ENCODE data around the gene NTSR1.
A peak's percentile ranks its signal among the peaks of the same experiment; 100 is the strongest.

NTSR1 gene

DNA sequence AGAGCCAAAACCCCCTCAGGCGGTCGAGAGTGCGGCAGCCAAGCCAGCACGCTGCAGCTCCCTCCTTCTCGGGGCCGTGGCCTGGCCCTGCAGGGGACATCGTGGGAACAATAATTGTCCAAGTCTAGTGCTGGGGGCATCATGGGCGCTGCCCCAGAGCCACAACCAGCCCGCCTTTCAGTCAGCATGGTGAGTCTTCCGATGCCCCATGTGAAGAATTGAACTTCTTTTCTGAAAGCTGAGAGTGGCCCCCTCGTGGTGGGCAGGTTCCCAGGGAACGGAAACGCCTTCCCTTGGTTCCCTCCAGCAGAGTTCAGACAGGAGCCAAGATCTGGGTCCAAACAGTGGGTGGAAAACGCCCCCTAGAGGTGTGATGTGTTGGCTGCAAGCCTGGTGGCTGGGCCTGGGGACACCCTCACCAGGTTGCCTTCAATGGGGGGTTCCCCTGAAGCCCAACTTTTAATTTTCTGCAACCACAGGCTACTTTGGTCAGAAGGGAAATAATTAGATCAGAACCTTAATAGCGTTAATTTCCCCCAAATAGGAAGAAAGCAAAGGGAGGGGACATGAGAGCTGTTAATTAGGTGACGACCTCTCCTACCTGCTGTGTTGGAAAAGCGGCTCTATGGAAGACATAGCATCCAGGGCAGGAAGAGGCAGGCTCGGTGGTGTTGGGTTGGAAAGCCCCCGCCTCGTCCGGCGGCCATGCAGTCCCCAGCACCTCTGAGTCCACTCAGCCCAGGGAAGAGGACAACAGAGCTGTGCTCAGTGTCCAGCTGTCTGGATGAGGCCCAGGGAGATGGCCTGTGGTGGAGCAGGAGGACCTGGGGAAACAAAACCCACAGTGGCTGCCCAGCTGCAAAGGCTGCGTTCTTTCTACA is 82.9 kb downstream of the NTSR1 start:
- DNase-seq = peak; percentile 47

DNA sequence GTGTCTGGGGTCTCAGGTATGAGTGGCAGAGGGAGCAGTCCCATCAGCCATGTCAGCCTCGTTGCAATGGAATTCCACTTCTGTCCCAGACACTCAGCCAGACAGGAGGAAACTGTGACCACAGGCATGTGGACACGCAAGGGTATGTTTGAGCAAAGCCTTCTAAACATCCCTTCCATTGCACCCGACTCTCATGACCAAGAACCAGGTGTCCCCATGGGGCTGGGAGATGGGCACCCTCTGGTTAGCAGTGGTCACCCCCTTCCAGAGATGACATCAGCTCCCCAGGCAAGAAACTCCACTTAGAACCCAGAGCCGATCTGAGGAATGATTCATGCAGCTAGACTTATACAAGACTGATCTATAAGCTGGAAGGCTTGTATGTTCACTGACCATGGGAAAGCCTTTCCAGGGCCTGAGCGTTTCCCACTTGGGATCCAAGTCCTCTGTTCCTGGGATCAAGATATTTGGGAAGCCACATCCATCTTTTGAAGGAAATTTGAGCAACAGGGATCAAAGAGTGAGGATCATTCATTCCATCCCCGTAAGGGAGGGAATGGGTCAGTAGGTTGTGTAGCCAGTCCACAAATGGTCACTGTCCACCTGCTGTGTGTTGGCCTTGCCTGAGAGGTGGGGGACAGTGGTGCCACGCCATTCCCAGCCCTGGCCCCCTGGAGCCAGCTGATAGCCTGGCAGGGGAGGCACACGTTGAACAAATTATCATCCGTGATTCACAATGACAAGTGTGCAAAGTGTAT is 83.7 kb downstream of the NTSR1 start:
- no peak for DNase-seq

GRCh38 chr20:62792940-62793756 is 84.5 kb downstream of the NTSR1 start:
- DNase-seq = no peak

DNA sequence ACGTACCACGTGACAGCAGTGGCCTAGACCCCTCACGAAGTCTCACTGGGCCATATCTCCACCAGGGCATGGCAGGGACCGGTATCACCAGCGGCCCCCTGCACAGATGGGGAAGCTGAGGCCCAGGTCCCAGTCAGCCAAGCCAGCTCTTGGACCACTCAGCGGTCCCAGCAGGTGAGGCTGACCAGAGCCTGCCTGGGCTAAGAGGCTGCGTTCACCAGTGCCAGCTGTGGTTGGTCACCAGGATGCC is 85.0 kb downstream of the NTSR1 start:
- no peak for DNase-seq

- peak; percentile 71 for DNase-seq
Measured at GRCh38 chr20:62794007-62794724, 85.5 kb downstream of the NTSR1 start.

DNA sequence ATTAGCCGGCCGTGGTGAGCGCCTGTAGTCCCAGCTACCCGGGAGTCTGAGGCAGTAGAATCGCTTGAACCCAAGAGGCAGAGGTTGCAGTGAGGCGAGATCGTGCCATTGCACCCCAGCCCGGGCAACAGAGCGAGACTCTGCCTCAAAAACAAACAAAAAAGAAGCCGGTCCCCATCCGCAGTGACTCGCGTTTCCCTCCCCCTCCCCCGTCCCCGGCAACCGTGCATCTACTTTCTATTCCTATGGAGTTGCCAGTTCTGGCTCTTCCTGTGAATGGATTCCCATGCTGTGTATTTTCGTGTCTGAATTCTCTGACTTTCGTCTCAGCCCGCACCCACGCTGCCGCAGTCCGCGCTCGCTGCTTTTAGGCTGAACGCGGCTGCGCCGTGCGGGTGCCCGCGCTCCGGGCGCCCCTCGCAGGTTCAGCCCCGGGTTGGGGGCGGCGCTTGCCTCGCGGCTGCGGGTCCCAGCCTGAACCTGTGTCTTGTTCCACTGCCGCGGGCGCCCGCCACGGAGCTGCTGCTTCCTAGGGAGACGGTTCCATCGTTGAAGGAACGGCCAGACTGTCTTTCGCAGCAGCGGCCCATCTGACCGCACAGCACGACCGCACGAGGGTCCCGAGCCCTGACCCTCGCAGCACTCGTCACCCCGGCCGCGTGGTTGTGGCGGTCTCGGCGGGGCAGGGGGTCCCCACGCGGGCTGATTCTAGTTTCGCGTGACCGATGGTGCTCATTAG is 86.6 kb downstream of the NTSR1 start:
- DNase-seq = no peak

GRCh38 chr20:62796699-62797491 is 88.3 kb downstream of the NTSR1 start:
- DNase-seq = no peak

GRCh38 chr20:62797671-62798532 is 89.3 kb downstream of the NTSR1 start:
- no peak for DNase-seq

GRCh38 chr20:62799036-62799435 is 90.4 kb downstream of the NTSR1 start:
- no peak for DNase-seq

- no peak for DNase-seq
Measured at GRCh38 chr20:62799459-62799858, 90.8 kb downstream of the NTSR1 start.

DNA sequence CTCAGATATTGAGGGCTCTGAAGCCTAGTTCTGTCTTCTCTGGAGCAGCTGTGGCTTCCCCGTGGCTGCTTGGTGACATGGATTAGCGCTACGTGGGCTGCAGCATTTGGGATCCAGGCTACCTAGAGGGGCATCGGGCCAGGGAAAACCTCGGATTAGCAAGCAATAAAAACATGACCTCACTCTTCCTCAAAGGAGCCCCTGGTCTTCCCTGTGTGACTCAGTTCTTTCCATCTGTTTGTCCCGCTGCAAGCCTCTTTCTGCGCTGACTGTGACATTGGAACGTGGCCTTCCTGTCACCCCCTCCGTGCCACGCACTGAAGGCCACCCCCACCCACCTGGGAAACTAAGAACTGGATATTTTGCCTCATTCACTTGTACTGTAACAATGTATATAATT is 91.2 kb downstream of the NTSR1 start:
- no peak for DNase-seq

GRCh38 chr20:62800314-62801259 is 92.0 kb downstream of the NTSR1 start:
- no peak for DNase-seq

DNA sequence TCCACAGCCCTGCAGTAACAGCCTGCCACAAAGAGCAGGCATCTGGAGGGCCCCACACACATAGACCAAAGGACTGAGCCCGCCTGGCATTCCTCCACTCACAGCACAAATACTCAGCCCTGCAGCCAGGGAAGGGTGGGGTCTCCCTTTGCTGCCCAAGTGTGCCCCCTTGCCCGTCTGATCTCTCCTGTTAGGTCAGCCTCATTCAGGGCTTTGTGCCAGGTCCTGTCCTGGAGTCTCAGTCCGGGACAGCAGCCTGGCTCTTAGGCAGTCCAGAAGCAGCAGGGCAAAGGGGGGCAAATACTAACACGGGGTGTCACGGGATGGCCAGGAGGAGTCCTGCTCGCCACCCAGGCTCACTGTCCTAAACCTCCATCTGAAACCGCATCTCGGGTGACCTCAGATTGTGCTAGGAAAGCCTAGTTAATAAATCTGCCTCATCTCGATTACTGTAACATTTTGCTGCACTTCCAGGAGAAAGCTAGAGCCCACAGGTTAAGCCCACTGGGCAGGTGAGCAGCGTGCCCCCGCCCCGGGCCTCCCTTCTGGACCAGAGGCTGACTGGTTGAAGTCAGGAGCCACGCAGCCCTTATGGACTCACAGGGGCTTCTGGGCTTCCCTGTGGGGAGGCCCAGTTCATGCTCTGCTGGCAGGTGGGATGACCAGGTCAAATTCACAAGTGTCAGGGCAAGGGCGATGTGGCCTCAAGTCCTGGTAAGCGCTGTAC is 92.8 kb downstream of the NTSR1 start:
- no peak for DNase-seq

- DNase-seq = no peak
Measured at GRCh38 chr20:62802026-62802712, 93.5 kb downstream of the NTSR1 start.

GRCh38 chr20:62804021-62804626 is 95.5 kb downstream of the NTSR1 start:
- DNase-seq = no peak

DNA sequence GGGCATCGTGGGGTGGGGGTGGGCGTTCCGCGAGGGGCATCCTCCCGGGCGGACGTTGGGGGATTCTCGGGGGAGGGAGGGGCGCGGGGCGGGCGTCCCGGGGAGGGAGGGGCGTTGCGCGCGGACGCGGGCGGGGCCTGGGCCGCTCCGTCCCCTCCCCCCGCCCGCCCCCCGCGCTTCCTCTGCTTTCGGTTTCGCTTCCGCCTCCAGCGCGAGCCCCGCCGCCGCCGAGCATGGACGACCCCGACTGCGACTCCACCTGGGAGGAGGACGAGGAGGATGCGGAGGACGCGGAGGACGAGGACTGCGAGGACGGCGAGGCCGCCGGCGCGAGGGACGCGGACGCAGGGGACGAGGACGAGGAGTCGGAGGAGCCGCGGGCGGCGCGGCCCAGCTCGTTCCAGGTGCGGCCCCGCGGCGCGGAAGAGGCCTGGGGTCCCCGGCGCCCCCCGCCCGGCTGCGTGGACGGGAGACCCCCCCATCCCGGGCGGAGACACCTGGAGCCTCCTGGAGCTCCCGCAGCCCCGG is 96.1 kb downstream of the NTSR1 start, which contains the start of gene OGFR:
TSS of gene OGFR (plus strand) at position 209 of the 528 bp plus-strand sequence. CDS start at position 234, 25 bp downstream.
- DNase-seq = no peak
